Measurements from ENCODE around the gene TNF.

DNA sequence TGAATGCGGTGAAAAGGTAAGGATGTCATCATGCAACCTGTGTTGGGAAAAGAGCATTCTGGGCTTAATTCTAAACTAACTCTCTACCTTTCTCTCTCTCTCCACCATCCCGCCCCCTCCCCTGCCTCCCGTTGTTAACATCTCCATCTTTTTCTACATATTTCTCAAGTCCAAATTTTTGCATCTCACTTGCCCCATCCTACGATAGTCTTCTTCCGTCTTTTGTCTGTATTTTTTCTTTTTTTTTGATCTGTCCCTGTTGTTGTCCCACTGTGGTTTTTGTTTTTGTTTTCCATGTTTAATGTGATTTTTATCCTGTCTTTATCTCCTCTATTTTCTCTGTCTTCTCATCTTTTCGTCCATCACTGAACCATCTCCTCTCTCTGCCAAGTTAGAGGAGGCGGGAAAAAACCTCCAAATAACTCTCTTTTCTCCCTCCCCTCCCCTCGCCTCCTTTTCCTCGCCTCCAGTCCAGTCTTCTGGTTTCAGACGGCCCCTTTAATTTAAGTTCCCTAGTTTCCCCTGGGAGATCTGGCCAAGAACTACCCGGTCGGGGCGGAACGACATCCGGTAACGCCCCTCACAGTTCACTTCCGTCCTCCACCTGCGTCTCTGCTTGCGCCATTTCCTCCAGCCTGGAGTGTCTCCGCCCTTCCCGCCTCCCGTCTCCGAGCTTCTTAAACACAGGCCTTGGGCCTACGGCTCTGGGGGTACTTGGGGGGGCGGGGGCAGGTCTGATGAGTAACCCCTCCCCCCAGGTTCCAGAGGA lies 28.2 kb upstream of the TNF start, which contains the start of gene NFKBIL1:
- TF ChIP-seq, protein P1, sequence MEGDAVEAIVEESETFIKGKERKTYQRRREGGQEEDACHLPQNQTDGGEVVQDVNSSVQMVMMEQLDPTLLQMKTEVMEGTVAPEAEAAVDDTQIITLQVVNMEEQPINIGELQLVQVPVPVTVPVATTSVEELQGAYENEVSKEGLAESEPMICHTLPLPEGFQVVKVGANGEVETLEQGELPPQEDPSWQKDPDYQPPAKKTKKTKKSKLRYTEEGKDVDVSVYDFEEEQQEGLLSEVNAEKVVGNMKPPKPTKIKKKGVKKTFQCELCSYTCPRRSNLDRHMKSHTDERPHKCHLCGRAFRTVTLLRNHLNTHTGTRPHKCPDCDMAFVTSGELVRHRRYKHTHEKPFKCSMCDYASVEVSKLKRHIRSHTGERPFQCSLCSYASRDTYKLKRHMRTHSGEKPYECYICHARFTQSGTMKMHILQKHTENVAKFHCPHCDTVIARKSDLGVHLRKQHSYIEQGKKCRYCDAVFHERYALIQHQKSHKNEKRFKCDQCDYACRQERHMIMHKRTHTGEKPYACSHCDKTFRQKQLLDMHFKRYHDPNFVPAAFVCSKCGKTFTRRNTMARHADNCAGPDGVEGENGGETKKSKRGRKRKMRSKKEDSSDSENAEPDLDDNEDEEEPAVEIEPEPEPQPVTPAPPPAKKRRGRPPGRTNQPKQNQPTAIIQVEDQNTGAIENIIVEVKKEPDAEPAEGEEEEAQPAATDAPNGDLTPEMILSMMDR (IDR thresholded peaks at IDR 0.05): no peak
- TF ChIP-seq, protein P2, sequence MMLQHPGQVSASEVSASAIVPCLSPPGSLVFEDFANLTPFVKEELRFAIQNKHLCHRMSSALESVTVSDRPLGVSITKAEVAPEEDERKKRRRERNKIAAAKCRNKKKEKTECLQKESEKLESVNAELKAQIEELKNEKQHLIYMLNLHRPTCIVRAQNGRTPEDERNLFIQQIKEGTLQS (CRISPR knock-in tag; conservative IDR thresholded peaks at IDR 0.05): no peak
- TF ChIP-seq TEAD4 (CRISPR knock-in tag; IDR thresholded peaks at IDR 0.05): no peak
- TF ChIP-seq ZNF317 (CRISPR knock-in tag; IDR thresholded peaks at IDR 0.05; ENCODE audit: borderline replicate concordance, low read depth): no peak
- no peak for TF ChIP-seq ESRRA (CRISPR knock-in tag; IDR thresholded peaks at IDR 0.05; ENCODE audit: borderline replicate concordance)
- TF ChIP-seq ZBTB21 (CRISPR knock-in tag; IDR thresholded peaks at IDR 0.05; ENCODE audit: borderline replicate concordance): no peak
- no peak for TF ChIP-seq KAT7 (CRISPR knock-in tag; IDR thresholded peaks at IDR 0.05; ENCODE audit: borderline replicate concordance)
- no peak for TF ChIP-seq RELA (CRISPR knock-in tag; IDR thresholded peaks at IDR 0.05; ENCODE audit: borderline replicate concordance)
- TF ChIP-seq NR2C2 (CRISPR knock-in tag; IDR thresholded peaks at IDR 0.05): no peak
- TF ChIP-seq ZNF416 (CRISPR knock-in tag; IDR thresholded peaks at IDR 0.05): no peak
